Inferior parietal cortex (tissue), 1 donor: Measurements from ENCODE around the gene CSTF1.

ENCODE experiments used
- DNase-seq: peaks from one replicate; pipeline ENCODE4 v3.0.0-alpha.2; 2016; ENCODE audit errors: extremely low spot score

Gene CSTF1

GRCh38 chr20:56392132-56392880, at the start of gene CSTF1, which contains the start of gene AURKA:
TSS of gene CSTF1 (plus strand) at chr20:56392645. CDS start at chr20:56395553, 2,908 bp downstream.
TSS of gene AURKA (minus strand) at chr20:56392215. CDS start at chr20:56388197, 4,018 bp downstream.
- DNase-seq = peak; percentile 100

GRCh38 chr20:56342783-56343182, 49.7 kb upstream of the CSTF1 start:
- DNase-seq = no peak

GRCh38 chr20:56343861-56344381, 48.5 kb upstream of the CSTF1 start:
- peak; percentile 51 for DNase-seq

GRCh38 chr20:56345911-56346310, 46.5 kb upstream of the CSTF1 start:
- no peak for DNase-seq

GRCh38 chr20:56347628-56348304, 44.7 kb upstream of the CSTF1 start:
- DNase-seq = no peak

- DNase-seq = no peak
Measured at GRCh38 chr20:56348305-56348693, 44.1 kb upstream of the CSTF1 start.

- DNase-seq = no peak
Measured at GRCh38 chr20:56348746-56349145, 43.7 kb upstream of the CSTF1 start.

GRCh38 chr20:56350842-56351241, 41.6 kb upstream of the CSTF1 start:
- no peak for DNase-seq

GRCh38 chr20:56352345-56353055, 39.9 kb upstream of the CSTF1 start:
- DNase-seq = no peak

GRCh38 chr20:56353356-56353755, 39.1 kb upstream of the CSTF1 start:
- DNase-seq = no peak

- DNase-seq = no peak
Measured at GRCh38 chr20:56358070-56358469, 34.4 kb upstream of the CSTF1 start.

- DNase-seq = peak; percentile 89
Measured at GRCh38 chr20:56358600-56359211, 33.7 kb upstream of the CSTF1 start, which contains the start of gene FAM210B. TSS of gene FAM210B (plus strand) at chr20:56358974. CDS start at chr20:56359006, 32 bp downstream.

- DNase-seq = no peak
Measured at GRCh38 chr20:56359212-56360132, 33.0 kb upstream of the CSTF1 start.

- DNase-seq = no peak
Measured at GRCh38 chr20:56360133-56360907, 32.1 kb upstream of the CSTF1 start.

- DNase-seq = no peak
Measured at GRCh38 chr20:56360908-56361205, 31.6 kb upstream of the CSTF1 start.

- no peak for DNase-seq
Measured at GRCh38 chr20:56361900-56362299, 30.5 kb upstream of the CSTF1 start.

GRCh38 chr20:56362833-56363413, 29.5 kb upstream of the CSTF1 start:
- no peak for DNase-seq

- DNase-seq = no peak
Measured at GRCh38 chr20:56363491-56363890, 29.0 kb upstream of the CSTF1 start.

- peak; percentile 51 for DNase-seq
Measured at GRCh38 chr20:56368351-56369134, 23.9 kb upstream of the CSTF1 start.
